Stimulated activated naive CD8-positive, alpha-beta T cell treated with anti-CD3 and anti-CD28 coated beads, Interleukin-15, Interleukin-2, amounts not matched to agents 100 U/mL and 50 U/mL, for 24 hours (primary cell): ENCODE data around the gene PRKCE.

Source experiments
- ATAC-seq: fragments of 150-1000 bp; cut with Tn5 transposase; one replicate; pipeline ENCODE4 v1.10.0; 2021
- DNase-seq: peaks from one replicate; pipeline ENCODE4 v3.0.0; 2021

Gene PRKCE

DNA sequence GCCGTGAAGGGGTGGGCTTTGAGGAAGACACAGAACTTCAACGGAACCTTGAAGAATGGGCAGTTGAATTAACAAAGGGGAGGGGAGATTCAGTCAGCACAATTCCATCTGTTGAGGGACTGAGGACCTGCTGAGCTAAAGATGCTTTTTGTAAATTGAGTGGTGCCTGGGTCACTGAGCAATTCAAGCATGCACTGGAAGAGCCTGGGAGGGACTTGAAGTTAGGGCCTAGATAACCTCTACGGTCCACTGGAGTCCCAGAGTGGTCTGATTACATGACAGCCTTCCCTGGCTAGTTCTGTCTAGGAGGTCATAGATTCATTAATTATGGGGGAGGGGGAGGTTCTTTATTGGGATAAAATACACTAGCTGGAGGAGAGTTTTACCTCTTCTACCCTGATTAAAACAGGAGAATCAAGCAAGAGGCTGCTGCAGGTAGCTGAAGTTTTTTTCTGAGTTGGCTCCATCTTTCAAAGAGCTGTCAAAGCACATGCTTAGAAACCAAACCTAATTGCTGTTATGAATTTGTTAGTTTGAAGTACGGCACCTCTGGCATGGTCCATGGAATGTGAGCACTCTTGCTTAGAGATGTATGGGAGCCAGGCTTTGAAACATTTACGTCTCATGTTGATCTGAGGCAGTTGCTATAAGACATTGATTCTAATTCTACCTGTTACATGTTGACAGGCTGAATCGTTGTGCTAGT lies 290.2 kb downstream of the PRKCE start:
- ATAC-seq (no peak), DNase-seq (no peak)

DNA sequence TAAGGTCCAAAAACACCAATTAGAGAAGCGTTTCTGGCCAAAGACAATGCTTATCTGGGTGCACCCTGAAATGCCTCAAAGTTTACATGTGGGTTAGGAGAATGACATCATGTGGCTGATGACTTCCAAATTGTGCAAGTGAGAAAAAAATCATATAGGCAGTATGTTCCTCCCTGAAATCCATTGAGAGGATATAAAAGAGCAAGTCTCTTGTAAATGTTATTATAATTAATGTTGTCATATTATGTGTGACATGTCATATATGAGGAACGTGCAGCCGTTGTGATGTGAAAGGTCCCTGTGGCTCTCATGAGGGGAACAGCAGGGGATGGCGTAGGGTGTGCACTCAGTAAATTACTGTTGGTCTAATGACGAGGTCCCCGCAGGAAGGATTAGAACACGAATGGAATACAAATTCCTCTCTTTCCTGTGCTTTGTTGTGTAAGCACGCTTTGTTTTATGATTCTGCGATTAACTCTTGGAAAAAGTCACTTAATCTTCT lies 290.8 kb downstream of the PRKCE start:
- no peak for ATAC-seq
- no peak for DNase-seq

DNA sequence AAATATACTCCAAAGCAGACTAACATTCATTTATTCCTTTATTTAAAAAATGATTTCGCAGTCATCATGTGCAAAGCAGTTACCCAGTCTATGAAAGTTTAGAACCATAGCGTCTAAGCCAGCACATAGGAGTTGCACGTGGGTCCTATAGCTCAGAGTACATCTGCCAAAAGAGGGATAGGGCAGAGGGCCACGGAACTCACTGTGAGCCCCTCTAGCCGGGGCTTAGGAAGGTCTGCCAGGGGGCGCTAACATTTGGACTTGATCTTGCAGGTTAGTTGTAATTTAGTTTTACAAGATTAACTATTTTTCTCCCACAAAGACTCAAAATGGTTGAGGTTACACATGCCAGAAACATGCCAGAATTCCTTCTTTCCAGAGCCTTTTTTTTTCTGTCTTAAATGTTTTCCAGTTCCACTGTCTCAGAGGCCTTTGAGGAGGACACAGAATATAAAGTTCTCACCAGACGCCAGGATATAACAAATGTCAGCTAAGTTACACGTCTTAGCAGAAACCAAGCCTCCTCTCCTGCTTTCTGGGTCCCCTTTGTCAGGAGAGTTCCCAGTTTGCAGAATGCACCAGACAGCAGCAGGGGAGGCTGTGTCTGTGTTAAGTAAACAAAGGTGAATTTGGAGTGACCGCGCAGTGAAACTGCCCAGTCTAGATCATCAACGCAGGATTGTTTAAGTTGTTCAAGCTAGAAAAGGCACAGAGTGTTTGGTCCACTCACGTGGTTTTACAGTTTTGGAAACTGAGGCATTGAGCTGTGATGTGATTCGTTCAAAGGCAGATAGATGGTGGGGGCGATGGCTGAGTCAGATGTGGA lies 292.0 kb downstream of the PRKCE start:
- ATAC-seq (no peak), DNase-seq (no peak)

DNA sequence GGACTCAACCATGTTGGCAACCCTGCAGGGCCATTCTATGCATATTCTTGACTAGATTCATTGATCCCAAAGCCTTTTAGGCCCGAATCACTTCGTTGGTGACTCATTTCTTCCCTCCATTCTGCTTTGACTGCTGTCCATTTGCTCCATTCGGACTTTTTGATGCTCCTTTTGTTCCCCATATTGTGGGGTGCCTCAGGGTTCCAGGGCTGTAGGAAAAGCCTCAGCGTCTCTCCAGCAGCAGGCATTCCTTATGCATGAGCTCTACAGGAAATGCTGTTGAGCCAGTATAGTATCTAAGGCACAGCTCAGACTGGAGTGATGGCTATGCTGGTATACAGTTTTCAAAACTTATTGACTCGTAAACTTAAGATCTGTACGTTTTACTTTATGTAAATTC lies 292.6 kb downstream of the PRKCE start:
- DNase-seq = no peak
- ATAC-seq = no peak

DNA sequence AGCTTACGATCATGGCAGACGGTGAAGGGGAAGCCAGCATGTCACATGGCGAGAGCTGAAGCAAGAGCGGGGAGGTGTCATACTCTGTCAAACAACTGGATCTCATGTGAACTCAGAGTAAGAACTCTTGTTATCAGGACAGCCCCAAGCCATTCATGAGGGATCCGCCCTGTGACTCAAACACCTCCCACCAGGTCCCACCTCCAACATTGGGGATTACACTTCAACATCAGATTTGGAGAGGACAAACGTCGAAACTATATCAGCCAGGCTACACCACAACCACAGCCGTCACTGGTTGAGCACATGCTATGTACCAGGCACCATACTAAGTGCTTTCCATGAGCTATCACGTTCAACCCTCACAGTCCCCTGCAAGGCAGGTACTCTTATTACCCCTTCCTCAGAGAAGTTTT lies 293.8 kb downstream of the PRKCE start:
- no peak for DNase-seq
- no peak for ATAC-seq

DNA sequence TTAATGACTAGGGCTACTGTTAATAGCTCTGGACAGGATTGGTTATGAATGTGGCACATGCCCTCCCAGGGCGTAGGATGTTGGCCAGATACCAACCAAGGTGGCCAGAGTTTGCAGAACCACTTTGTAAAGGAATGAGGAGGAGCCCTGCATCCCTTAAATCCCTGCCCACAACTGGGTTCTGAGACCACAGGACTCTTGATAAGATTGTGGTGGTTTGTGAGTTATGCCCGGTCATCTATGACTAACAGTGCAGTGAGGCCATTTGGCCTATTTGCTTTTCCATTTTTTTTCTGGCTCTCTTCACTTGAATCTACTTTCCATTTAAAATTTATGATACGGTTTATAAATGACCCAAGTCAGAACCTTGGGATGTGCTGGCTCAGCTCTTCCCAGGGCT lies 294.5 kb downstream of the PRKCE start:
- DNase-seq (no peak), ATAC-seq (no peak)

DNA sequence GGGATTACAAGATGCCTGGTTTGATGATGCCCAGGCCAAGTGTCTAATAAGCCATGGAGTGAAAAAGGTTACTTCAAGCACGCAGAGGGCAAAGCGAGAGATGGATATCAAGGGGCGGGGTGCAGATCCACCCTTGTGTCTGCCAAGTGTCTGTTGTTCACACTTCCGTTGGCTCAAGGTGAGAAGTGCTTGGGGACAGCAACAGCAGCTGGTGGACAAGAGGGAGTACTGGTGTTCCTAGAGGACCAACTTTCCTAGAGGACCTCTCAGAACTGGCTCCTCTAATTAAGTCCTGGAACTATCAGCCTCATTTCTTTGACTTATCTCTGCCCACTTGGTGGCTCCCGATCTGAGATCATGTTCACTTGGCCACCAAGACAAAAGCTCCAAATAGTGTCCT lies 299.1 kb downstream of the PRKCE start:
- no peak for DNase-seq
- no peak for ATAC-seq

DNA sequence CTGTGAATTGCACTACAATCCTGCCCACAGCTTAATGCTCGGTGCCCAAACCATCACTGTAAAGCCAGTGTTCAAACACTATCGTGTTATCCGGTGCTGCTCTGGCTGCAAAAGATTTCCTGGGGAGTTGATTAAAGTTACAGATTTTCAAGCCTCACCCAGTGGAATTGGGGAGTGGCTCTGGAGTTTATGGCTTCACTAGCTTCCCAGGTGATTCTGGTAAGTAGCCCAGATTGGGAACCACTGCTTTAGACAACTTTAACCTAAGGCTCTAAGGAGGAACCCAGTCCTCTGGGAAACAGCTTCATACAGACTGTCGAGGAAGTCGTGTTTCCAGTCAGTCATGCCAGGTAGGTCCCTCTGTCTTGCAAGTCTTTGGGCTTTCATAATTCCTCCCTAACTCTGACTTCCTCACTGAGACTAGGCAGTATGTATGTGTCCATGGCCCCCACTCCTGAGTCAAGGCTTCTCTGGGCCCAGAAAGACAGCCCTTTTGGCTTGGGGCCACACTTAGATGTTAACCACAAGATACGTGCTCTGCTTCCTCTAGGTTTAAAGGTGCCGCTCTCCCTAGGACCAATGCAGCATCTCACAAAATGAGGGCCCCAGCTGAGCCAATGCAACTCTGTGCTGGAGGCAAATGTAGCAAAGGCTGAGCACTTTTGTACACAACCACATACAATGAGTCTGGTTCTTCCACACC lies 299.7 kb downstream of the PRKCE start:
- no peak for DNase-seq
- peak; percentile 28 for ATAC-seq

DNA sequence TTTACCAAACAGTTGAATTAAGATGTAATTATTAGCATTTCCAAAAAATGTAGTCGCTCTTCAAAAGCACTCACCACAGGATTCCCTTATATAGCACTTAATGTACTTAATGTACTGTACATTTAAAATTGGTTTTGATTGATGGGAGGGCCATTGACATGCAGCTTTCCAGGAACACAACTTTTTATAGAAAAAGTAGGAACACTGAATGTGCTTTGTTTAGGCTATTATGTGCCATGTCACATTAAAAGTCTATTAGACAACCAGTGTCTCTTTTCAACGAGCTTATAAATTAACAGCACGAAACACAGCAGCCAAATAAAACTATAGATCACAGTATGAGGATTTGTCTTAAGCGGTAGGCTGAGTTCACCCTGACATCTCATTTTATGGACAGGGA lies 301.1 kb downstream of the PRKCE start:
- DNase-seq (no peak), ATAC-seq (no peak)

DNA sequence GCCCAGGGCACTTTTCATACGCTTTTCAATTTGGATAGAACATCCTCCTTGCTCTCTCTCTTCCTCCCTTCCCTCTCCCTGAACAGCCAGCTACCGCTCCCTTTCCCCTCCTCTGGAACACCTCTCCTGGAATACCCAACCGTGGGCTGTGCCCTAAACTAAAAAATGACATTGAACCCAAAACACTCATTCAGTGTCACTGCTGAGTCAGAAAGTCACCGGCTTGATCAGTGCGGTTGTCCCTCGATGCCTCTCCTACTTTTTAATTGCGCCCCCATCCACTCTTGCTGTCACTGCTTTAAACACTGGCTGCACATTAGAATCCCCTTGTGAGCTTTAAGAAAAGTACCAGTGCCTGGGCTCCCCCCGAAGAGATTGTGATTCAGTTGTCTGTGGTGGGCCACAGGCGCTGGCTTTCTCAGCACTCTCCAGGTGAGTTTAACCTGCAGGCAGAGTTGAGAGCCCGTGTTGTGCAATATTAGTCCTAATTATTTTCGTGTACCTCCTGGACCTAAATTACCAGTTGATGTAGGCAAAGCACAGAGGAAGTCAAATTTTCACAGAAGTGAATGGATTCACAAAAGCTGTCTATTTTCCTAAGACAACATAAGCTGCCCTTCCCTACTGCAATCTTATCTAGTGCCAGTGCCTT lies 302.0 kb downstream of the PRKCE start:
- DNase-seq = no peak
- no peak for ATAC-seq

DNA sequence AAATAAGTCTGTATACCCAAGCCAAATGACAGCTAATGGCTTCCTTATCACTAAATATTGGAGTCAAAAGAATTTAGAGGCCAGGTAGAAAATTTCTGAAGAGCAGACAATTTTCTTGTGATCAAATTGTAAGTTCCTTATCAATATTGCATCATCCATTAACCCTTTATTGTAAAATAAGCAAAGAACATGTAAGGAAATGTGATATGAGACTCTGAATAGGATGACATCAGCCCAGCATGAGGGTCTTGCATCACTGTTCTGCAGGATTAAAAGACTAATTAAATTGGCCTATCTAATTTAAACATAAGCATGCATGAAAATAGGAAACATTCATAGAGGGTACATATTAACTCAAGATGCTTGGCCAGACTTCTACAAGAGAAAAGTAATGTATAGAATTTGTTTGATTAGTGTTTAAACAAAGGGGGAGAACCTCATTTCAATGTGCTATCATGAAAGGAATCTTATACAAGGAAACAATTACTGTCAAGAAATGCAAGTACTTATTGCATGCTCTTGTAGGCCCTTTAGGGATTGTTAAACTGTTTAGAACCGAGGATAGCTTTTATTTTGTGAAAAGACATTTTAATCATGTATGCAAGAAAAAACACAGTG lies 302.9 kb downstream of the PRKCE start:
- DNase-seq (no peak), ATAC-seq (no peak)

DNA sequence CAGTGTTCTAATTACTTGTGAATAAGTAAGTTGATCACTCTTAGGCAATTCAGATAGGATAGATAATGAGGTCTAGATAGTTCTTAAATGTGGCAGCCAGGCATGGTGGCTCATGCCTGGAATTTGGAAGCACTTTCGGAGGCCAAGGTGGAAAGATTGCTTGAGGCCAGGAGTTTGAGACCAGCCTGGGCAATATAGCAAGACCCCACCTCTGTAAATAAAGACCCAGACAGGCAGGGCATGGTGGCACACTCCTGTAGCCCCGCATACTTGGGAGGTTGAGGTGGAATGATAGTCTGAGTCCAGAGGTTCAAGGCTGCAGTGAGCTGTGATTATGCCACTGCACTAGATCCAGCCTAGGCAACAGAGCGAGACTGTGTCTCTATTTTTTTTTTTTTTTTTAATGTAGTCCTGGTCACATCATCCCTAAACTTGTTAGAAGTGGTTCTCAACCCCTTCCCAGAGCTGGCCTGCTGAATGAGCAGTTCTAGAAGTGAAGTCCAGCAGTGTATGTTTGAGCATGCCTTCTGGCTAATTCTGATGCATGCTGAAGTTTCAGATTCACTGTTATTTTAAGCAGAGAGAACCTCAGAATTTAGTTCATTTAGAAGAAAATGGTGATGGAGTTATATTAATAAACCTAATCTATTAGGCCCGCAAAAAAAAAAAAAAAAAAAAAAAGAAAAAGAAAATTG lies 306.2 kb downstream of the PRKCE start:
- DNase-seq = no peak
- no peak for ATAC-seq

DNA sequence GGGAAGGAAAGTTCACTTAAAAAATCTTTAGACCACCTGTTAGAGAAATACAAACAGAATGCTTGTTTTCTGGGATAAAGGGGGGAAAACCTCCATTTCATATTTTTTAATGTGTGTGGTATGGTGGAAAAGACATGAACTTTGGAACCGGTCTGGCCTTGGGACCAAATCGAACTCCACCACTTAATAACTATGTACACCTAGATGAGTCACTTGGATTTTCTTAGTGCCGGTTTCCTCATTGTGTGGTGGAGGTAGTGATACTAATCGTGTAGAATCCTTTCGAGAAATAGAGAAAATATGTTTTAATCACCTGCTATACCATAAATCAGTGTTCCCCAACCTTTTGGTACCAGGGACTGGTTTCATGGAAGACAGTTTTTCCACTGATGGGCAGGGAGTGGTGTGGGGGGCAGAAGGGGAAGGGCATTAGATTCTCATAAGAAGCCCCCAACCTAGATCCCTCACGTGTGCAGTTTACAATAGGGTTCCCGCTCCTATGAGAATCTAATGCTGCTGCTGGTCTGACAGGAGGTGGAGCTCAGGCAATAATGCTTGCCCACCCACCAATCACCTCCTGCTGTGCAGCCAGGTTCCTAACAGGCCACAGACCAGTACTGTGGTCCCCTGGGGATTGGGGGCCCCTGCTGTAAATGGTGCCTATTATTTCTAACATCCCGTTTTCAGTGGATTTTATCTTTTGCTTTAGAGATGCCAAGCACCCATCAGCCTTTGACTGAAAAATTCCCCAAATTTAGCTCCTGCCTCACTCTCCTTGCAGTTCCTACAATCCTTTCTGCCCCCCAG lies 308.8 kb downstream of the PRKCE start:
- ATAC-seq = no peak
- no peak for DNase-seq

DNA sequence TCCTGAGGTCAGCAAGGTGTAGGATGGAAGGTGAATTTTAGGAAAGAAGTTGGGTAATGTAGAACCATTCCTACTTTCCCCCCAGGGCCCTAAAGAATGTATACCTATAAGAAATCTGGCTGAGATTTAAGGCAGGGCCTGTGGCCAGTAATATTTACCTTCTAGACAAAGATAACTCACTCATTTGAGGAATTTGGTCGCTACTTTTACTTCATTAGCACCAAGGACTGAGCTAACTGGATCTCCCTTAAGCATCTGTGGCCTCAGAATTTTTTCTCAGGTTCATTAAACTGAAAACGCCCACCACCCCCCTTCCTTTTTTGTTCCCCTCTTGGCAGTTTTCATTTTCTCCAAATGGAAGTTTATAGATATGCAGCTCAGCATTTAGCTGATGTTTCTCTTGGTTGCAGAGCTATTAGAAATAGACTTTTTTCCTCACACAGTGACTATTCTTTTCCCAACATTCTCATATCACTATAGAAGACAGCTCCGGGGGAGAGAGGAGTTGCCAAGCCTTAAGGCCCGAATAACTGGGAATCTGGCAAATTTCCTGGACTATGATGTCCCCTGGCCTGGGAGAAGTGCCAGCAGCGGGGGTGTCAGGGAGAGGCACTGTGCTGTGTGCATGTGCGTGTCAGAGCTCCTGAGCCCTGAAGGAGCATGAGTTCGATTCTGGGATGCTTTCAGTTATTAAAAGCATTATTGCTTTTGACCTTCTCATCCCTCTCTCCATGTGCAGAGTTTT lies 310.9 kb downstream of the PRKCE start:
- no peak for DNase-seq
- ATAC-seq = no peak

DNA sequence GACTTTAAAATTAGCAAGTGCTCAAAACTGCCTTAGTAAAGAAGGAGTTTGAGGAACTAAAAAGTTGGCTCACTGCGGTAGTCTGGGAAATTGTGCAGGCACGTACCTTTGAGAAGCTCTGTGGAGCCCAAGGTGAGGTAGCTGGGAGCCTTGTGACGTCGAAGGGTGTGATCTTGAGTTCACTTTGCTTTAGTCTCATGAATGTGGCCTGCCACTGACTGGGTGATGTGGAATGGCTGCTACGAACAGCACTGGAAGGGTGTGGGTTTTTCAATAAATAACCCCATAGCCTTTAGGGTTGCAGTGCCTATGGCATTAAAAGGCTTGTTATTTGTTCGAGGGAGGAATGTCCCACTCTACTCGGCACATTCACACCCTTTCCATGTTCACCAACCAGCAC lies 312.3 kb downstream of the PRKCE start:
- ATAC-seq (no peak), DNase-seq (no peak)

DNA sequence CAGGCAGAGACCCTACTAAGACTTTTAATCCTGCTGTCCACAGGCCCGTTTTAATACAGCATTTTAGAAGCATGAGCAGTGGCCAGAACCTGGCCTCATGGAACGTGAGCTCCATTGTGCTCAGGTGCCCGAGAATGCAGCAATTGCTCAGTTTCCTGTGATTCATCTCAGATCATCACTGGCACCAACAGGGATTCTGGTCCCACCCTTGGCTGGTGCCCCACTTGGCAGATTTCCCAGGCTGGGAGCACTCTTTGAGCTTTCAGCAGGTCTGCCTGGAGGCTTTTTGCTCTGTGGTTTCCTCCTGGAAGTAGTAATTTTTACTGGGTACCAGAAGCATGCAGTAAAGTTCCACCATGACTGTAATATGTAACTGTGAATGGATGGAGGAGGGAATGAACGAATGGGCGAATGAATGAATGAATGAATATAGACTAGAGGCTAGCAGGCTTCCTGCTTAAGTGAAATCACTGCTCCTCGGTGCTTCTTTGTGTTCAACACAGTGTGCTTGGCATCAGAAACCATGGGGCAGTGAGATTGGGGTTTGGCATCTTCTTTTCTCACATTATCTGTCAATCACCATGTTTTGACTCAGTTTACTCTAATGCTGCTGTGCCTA lies 312.9 kb downstream of the PRKCE start:
- ATAC-seq = no peak
- DNase-seq = peak; percentile 5

DNA sequence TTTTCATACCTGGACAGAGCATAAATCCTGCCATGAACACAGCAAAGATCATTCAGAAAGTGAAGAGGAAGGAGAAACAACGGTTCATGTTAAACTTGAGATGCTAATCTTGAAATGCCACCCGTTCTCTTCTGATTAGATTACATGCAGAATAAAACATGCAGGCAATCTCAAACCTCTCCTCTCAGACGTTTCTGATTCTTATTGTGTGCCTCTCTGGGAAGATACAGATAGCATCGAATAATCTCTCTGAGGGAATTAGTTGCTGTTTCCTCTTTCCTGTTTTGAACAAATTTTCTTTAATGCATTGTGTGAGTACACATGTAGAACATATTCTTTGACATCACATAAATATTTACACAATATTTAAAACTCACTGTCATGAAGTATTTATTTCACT lies 313.4 kb downstream of the PRKCE start:
- no peak for DNase-seq
- no peak for ATAC-seq

DNA sequence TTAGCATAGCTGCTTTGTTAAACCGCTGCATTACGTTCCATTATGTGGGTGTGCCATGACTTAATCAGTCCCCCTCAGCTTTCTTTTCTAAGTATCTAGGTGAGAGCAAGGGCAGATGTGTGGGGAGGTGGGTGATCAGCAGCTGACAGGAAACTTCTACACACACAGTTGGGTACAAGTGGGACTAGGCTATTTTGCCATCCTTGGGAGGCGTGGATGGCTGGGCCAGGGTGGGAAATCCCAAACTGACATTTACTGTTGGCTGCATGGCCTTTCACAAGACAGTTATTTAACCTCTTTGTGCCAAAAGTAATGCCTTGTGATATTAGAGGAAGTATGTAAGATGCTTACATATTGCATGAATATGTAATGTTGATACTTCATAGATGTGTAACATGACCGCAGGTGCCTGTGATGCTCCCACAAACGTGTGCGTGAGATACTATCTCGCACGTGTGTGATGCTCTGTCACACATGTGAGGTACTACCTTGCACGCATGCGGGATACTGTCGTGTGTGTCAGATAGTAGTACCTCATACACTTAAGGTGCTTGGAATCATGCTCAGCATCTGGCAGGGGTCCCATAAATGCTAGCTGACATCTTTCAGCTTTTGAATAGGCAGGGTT lies 314.5 kb downstream of the PRKCE start:
- DNase-seq = no peak
- ATAC-seq = no peak
